Fibroblast of villous mesenchyme (primary cell): ENCODE measurements around the gene LRRC74A. TPM values are rescaled to one million over a fixed set of nuclear protein-coding genes. Genes with fewer than 3 reads are reported as not detected.

Experiments used
- DNase-seq: peaks from one replicate; pipeline ENCODE4 v3.0.0-alpha.2; 2010; ENCODE audit warnings: low read depth
- H3K4me3 ChIP-seq: 2 replicates; pipeline ENCODE4 v1.5.1; 2011; ENCODE audit warnings: low read depth, mild to moderate bottlenecking, low read length
- total RNA-seq: library from RNA; depleted of rRNA; stranded (reverse); fragments of >200 nt; gene quantifications from 2 replicates; pipeline ENCODE4 v1.2.3, GENCODE V29; 2012
- TF ChIP-seq, protein P1 (sequence below): IDR thresholded peaks from 2 replicates; pipeline ENCODE4 v1.5.1; 2012; ENCODE audit warnings: low read depth, mild to moderate bottlenecking, low read length; ENCODE audit not compliant: insufficient read depth

The LRRC74A gene
- total RNA-seq, 1 donor: not detected

DNA sequence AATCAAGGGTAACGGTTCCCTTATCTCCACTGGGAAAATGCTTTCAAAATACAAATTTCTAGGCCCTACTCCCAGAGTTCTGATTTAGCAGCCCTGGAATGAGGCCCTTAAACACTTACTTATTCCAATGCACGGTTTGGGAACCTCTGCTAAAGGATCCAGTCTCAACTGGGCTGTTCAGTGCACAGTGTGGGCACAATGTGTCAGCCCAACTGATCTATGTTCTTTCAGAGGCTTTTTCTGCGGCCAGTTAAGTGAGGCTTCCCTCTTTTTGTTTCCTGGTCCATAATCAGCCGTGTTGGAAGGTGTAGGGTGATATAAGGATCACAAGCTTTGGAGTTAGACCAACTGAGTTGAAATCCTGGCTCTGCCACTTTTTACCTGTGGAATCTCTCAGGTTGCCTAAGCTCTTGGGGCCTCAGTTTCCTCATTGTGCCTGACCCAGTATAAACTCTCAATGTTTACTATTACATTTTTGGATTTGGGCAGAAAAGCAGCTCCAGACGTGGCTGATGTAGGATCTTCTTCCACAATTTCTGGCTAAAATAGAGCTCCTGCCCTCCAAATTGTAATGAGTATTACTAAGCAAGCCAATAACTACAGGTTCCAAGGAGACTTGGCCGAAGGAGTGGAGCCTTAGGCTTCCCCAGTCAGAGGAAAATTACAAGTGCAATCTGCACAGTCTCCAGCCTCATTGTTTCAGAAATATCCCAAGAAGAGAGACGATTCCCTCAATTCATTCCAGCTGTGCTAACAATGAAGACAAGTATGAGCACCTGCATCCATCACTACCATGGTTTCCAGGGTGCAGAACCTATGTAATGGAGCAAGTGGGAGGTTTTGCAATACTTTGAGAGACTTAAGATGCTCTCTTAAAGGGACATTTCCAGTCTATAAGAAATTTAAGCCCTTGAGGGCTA, 11.2 kb upstream of the LRRC74A start:
- no peak for DNase-seq

DNA sequence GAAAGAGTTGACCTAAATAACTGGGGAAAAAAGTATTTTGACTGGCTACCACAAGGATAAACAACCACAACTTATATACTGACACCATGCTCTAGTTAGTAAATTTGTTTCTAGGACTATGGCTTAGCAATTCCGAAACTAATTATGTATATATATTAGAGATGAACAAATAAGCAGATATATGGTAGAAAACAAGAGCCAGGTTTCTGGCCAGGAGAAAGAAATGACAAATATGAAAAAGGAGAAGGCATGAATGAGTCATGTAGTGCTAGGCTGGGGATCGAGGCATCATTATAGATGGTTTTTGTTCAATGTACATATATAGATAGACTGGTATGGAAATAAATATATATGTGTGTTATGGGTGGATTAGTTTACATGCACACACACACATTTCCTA, 5.5 kb upstream of the LRRC74A start:
- TF ChIP-seq, protein P1, sequence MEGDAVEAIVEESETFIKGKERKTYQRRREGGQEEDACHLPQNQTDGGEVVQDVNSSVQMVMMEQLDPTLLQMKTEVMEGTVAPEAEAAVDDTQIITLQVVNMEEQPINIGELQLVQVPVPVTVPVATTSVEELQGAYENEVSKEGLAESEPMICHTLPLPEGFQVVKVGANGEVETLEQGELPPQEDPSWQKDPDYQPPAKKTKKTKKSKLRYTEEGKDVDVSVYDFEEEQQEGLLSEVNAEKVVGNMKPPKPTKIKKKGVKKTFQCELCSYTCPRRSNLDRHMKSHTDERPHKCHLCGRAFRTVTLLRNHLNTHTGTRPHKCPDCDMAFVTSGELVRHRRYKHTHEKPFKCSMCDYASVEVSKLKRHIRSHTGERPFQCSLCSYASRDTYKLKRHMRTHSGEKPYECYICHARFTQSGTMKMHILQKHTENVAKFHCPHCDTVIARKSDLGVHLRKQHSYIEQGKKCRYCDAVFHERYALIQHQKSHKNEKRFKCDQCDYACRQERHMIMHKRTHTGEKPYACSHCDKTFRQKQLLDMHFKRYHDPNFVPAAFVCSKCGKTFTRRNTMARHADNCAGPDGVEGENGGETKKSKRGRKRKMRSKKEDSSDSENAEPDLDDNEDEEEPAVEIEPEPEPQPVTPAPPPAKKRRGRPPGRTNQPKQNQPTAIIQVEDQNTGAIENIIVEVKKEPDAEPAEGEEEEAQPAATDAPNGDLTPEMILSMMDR: no peak
- H3K4me3 ChIP-seq: no peak overlapping the region
- DNase-seq: no peak

More for the DNA sequence above, 11.2 kb upstream of the LRRC74A start:
- TF ChIP-seq, protein P1: no peak
- H3K4me3 ChIP-seq: no peak overlapping the region

DNA sequence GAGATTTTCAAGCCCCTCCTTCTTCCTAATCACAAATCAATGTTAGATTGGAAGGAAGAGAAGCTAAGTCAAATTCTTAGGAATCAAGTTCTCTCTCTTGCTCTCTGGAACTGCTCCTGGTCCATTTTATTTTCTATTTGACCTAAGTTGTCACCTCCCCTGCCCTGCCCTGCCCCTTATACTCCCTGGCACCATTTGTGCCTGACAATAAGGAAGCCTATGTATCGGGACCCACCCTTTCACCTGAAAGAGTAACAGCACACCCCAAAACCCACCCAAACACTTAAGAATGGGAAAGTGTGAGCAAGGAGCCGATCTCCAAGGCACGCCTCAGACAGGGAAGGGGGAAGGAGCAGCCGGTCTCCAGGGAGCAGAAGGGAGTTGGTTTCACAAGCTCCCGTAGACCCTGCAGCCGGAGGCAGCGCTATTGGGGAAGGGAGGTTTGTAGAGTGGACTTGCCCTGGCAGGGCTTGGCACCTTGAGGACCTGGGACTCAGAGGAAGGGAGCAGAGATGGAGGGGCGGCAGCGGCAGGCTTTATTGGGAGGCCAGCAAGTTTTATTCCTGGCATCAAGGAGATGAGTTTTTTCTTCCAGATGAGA, 1.6 kb downstream of the LRRC74A start:
- peak overlapping the region; percentile 43 for H3K4me3 ChIP-seq
- TF ChIP-seq, protein P1: no peak
- DNase-seq: peak; percentile 15

DNA sequence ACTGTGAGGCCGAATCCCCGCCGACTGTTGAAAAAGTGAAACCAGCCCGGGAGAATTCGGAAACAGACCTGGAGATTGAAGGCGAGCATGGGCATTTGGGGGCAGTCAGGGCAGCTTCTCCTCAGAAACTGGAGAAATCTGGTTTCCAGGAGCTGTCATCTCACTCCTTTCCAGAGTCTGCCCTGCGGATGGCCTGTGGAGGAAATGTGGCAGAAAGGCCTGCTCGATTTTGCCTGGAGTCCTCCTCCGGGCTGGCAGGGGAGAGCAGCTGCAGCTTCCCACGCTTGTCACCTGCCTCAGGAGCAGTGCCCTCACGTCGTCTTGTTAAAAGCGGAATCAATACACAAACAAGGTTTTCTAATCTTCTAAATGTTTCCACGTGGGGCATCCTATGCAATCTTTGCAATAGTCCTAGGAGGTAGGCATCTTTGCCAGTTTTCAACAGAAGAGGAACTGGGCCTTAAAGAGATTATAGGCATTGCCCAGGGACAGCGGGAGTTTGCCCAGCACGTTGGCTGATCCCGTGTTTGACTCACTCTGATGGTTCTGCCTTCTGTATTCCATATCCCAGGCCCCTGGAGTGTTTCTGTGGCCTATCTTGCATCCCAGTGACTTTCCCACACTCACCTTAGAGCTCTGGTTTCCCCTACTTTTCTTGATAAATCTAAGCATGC, 2.3 kb downstream of the LRRC74A start:
- DNase-seq: no peak
- H3K4me3 ChIP-seq: peak overlapping the region; percentile 43
- TF ChIP-seq, protein P1: no peak

DNA sequence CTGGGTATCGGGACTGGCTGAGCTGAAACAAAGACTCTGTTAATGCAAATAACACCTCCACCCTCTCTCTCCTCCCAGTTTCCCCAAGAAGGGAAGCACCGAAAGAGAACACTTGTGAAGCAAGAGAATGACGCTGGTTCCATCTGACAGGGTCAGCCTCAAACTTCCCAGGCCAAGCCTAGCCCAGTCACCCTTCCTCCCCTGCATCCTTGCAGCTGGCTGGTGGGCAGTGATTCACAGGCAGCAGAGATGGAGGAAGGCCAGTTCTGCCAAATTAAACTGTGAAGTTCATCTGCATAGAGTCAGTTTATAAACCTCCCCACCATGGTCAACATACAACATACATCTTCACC, 2.8 kb downstream of the LRRC74A start:
- H3K4me3 ChIP-seq: no peak overlapping the region
- TF ChIP-seq, protein P1: no peak
- DNase-seq: peak; percentile 2

DNA sequence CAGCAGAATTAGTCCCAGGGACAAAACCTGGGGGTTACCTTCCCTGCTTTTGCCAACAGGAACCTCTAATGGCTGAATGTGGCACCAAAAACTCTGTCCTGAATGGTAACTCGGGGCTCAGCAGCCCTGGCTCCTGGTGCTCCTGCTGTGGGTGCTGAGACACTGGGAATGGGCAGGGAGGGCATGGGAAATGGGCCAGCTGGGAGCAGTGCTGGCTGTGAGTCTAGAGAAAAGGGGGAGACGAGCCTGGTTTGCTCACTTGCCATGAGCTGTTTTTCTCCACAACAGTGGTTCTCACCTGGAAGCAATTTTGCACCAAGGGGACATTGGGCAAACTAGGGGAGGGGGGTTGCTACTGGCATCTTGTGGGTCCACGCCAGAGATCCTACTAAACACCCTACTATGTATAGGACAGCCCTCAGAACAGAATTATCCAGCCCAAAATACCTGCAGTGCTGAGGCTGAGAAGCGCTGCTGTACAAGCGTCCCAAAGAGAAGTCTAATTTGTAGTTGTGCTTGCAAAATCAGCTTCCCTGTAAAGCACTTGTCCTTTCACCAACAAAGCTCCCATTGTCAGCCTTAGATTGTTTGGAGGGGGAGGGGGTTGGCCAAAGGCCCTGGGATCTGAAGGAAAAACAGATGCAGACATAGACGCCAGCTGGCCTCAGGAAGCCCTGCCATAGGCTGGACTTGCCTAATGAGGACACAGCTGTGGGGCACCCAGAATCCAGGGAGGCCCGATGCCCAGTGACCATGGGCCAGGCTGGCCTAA, 3.6 kb downstream of the LRRC74A start:
- no peak overlapping the region for H3K4me3 ChIP-seq
- TF ChIP-seq, protein P1: no peak
- DNase-seq: no peak
